AG10803 (cell line): ENCODE data around the gene OTULIN.

Source experiments
- DNase-seq: peaks from one replicate; pipeline ENCODE4 v3.0.0; 2010; ENCODE audit warnings: low read depth
- H3K4me3 ChIP-seq: 2 replicates; pipeline ENCODE4 v1.5.1; 2011; ENCODE audit warnings: mild to moderate bottlenecking, low read length, control low read depth
- CTCF ChIP-seq: conservative IDR thresholded peaks from 2 replicates; pipeline ENCODE4 v1.5.1; 2011; ENCODE audit warnings: mild to moderate bottlenecking, low read length, control low read depth, inconsistent platforms

The OTULIN gene

DNA sequence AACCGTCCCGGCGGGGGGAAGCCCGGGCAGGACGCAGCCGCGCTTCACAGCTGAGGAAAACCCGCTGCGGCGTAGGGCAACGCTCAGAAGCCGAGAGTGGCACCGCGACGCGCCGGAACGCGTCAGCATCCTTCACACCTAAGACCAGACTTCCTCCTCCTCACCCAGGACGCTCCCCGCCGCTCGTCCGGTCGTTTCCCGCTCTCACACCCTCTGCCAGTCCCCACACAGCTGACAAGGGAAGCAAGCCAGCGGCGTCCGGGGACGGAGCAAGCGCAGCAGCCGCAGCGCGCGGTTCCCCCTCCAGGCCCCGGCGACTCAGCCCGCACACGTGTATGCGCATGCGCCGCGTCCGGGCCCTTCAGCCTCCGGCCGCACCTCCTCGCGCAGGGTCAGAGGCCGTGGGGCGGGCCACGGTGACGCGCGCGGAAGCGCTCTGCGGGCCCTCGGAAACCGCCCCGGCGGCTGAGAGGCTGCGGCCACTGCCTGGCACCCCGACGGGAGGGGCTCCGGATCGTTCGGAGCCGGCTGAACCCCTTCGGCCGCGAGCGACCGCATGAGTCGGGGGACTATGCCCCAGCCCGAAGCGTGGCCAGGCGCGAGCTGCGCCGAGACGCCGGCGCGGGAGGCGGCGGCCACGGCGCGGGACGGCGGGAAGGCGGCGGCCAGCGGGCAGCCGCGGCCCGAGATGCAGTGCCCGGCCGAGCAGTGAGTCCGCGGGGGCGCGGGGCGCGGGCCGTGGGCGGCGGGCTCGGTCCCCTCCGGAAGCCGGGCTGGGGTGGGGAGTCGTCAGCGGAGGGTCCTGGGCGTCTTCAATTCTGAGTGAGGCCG lies at the start of gene OTULIN:
OTULIN (plus strand) TSS at position 449 of the 831 bp plus-strand sequence; CDS start at position 557, 108 bp downstream.
- TF ChIP-seq CTCF = no peak
- peak; percentile 85 for DNase-seq
- H3K4me3 ChIP-seq = peak within 1 kb of the TSS; percentile 83

GRCh38 chr5:14615365-14615764 lies 49.2 kb upstream of the OTULIN start:
- no peak for TF ChIP-seq CTCF
- no peak for DNase-seq
- no peak overlapping the region for H3K4me3 ChIP-seq

GRCh38 chr5:14617441-14617840 lies 47.1 kb upstream of the OTULIN start:
- no peak overlapping the region for H3K4me3 ChIP-seq
- no peak for TF ChIP-seq CTCF
- DNase-seq = no peak

DNA sequence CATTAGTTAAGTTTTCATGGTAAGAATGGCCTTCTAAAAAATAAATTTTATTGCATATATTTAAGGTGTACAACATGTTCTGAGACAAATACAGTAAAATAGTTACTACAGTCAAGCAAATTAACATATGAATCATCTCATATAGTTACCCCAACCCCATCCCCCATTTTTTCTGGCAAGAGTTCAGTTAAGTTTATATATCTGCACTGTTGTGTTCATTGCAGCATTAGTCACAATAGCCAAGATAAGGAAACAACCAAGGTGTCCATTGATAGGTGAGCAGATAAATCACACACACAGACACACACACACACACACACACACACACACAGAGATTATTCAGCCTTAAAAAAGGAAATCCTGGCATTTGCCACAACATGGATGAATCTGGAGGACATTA lies 37.2 kb upstream of the OTULIN start:
- no peak for DNase-seq
- TF ChIP-seq CTCF = no peak

GRCh38 chr5:14628346-14628745 lies 36.2 kb upstream of the OTULIN start:
- H3K4me3 ChIP-seq = no peak overlapping the region
- DNase-seq = peak; percentile 43
- TF ChIP-seq CTCF = no peak

More for the DNA sequence above, 37.2 kb upstream of the OTULIN start:
- H3K4me3 ChIP-seq = no peak overlapping the region

DNA sequence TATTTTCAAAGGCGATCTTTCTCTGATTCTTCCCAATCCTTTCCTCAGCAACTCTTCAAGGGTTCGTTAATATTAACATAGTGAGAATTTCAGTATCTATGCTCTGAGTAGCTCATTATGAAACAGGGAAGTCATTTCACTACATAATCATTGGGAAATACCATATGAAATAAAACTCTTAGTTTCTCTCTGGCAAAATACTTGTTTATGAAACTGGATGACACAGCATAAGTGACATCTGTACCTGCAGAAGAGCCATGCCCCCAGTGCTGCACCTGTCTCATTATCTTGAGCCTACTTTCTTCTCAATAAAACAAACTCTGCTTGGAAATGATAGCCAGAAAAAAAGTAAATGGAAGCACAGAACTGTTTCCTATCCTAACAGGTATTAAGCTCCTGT lies 33.8 kb upstream of the OTULIN start:
- DNase-seq = no peak
- no peak overlapping the region for H3K4me3 ChIP-seq
- TF ChIP-seq CTCF = no peak

GRCh38 chr5:14635656-14636055 lies 28.9 kb upstream of the OTULIN start:
- no peak for DNase-seq
- no peak overlapping the region for H3K4me3 ChIP-seq
- no peak for TF ChIP-seq CTCF
